Pulmonary artery endothelial cell (primary cell): ENCODE measurements around the gene PIGC. TPM values are rescaled to one million over a fixed set of nuclear protein-coding genes. Genes with fewer than 3 reads are reported as not detected.

ENCODE experiments used
- DNase-seq: peaks from one replicate; pipeline ENCODE4 v3.0.0-alpha.2; 2011; ENCODE audit warnings: low read depth, low spot score
- total RNA-seq: library from RNA; depleted of rRNA; stranded (reverse); fragments of >200 nt; gene quantifications from 2 replicates; pipeline ENCODE4 v1.2.3, GENCODE V29; 2014

The PIGC gene
- 14.7 and 19.7 TPM in 2 replicates for total RNA-seq

DNA sequence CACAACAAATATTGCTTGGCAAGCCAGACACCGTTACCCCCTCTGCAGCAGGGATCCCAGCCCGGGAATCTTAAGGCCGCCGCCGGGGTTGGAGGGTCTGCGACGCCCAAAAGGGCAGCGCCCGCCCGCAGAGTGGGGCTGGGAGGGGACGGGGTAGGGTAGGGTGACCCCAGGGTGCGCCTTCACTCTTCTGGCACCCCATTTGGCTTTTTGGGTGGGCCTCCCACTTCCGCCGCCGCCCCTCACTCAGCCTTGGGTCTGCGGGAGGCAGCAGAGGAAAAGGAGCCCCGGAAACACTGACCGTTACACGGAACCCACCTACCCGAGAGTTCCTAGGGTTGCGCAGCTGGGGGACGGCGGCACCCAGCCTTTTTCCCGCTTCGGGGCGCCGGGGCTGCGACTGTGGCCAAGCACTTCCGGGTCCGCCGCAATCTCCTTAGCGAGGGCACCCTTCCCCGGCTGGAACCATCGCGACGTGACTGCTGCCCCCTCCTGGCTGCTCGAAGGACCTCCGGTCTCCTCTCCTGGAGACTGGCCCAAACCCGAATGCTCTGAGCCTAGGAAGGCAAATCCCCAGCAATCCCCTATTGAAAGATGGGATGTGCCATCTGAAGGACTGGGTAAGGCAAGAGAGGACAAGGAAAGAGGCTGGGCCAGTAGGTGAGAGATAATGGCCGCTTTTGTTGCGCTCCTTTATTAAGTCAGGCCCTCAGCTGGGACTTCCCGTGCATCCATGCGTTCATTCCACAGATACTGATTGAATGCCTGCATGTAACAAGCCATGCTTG lies at the start of gene PIGC:
PIGC (minus strand) TSS at position 404 of the 788 bp plus-strand sequence. CDS start 1,447 bp downstream, outside the sequence.
- peak; percentile 49 for DNase-seq

DNA sequence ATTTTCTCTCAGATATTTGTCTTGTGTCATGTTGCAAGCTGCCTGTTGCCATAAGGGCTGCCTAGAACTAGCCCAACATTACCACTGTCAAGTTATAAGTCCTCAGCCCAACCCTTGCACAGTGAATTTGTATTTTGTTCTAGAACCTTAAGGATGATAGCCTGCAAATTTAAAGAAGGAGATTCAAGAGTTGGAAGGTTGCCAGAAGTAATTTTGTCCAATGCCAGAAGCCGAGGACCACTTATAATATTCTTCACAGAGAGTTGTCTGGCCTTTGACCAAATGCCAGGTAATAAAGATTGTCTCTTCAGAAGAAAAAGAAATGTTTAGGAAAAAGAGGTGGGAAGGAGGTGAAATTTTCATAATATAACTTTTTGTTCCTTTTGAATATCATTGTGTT lies 48.6 kb upstream of the PIGC start:
- DNase-seq = no peak

DNA sequence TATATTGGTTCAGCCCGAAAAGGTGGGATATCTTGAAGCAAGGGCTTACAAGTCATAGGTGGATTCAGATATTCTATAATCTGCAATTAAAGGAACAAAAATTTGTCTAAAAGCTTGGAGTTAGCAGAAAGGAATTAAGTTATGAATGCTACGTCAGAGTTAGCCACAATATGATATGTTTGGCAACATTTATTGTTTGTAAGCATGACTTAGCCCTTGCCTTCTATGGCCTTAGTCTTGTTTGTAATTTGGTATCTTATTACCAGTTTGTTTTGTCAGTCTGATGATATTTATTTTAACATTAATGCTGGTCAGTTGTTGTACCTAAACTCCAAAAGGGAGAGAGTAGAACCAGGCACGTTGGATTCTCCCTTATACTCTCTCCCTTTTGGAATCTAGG lies 46.0 kb upstream of the PIGC start:
- DNase-seq = no peak

DNA sequence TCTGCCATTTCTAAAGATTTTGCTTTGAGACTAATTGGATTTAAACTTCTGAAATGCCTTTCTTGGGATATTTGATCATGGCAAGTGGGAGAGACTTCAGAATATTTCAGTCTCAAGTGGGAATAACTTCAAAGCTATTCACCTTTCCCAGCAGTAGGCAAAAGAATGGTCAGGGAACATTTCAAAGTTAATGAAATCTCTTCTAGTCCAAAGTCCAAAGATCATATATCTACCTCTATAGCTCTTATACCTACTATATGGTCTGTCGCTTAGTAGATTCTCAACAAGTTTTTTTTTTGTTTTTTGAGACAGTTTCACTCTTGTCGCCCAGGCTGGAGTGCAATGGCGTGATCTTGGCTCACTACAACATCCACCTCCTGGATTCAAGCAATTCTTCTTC lies 44.5 kb upstream of the PIGC start:
- no peak for DNase-seq

DNA sequence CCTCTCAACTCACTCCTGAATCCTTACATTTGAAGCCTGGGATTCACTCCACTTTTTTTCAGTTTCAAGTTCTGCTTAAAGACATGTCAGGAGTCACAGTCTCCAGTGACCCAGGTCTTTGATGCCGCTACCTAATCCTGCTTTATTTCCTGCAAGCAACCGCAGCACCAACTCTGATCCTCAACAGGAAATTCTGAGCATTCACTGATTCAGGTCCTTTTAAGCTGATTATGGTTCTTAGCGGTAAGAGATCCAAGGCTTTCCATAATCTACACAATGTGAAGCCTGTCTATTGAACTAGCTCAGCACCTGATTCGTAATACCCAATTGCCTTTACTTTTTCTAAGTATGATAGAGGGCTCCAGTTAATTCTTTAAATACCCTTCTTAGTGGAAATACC lies 43.7 kb upstream of the PIGC start:
- DNase-seq = no peak

DNA sequence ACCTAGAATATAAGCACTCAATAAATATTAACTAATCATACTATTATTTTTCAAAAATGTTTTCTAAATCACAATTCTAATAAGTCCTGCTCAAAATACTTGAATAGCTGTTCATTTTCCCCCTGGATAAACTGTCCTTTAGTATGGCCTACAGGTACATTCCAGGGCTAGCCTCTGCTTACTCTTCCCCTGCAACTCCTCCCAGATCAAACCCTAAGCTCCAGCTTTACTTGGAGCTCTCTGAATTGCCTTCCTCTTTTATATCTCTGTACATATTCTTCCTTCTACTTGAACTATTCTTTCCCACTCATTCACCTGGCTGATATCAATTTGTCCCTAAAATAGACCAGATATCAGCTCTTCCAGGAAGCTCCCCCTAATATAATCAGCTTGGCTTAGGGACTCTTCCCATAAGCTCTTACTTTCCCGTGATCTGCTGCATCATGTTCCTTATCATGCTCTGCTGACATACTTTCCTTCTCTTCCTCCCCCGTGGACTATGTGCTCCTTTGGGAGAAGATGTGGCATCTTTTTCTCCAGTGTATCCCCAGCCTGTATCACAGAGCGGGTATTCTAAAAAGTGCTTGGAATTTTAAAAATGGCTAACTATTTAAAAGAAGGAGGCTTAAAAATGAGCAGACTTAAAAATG lies 43.1 kb upstream of the PIGC start:
- no peak for DNase-seq

DNA sequence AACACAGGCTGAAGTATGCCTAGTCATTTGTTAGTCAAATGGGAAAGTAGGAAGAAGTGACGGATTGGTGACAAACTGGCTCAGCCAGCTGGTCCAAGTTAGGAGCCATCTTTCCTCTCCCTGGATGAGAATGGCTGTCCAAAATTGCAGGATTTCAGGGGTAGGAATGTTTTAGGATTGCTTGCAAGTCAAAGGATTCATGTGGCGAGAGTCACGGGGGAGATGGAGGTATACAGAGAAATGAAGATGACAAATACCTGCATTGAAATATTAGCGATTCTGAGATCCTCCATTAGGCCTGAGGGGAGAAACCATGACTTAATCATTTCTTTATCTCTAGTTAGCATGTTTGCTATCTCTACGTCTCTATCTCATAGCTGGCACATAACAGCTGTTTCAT lies 41.8 kb upstream of the PIGC start:
- DNase-seq = no peak

DNA sequence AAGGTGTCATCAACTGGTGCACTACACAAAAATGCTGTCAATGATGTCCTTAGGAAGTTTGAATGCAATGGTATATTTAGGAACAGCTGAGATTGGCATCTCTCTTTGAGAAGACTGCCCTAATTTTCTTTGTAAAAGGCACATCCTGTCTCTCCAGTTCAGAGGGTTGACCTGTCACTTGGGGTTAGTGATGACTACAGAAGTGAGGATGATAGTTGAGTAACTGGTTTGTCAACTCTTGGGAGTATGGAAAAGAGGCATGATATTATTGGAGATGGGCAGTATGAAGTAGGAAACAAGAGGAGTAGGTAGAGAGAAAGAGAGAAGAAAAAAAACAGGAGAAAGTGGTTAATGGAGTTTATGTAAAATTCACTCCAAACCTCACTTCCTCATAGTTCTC lies 40.4 kb upstream of the PIGC start:
- no peak for DNase-seq

DNA sequence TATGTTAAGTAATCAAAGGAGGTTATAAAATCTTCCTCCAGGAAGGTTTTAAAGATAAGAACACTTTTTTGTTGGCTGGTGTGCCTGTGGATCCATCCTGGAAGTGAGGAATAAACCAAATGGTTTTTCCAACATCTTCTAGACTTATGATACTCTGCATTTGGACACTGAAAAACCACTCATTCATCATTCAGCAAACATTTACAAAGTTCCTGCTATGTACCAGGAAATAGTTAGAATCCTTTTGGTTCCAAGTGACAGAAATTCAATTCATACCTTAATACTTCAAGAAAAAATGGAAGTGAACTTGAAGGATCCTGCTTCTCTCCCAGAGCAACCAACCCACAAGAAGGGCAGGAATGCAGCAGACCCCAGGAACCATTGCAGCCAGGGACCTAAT lies 39.6 kb upstream of the PIGC start:
- no peak for DNase-seq

DNA sequence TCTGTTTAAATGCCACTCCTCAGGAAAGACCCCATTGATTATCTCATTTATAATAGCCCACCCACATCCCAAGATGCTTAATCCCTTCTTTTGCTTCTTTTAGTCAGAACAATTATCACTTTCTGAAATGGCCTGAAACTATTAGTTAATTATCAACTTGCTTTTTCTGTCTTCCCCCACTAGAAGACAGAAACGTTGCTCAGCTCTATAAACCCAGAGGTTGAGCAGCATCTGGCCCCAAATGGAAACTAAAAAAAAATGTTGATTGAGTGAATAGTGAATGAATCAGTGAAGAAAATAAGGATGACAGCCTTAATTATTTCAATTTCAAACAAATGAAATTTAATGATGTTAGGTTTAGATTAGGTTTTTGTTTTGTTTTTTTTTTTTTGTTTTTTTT lies 38.2 kb upstream of the PIGC start:
- no peak for DNase-seq

DNA sequence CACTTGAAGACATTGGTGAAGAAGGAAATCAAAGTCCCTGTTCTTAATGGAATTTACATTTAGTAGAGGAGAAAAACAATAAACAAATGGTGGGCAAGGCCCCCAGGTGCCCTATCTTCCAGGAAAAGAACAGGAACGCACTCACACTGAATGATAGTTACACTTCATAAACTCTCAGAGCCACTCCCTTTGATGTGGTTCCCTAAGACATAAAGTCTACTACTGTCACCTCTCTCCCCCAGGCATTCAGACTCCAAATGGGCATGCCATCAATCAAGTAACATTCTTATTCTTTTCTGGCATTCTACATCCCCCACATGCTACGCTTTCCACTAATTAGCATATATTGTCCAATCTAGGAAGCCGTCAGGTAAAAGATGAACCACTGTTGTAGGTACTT lies 36.6 kb upstream of the PIGC start:
- no peak for DNase-seq

DNA sequence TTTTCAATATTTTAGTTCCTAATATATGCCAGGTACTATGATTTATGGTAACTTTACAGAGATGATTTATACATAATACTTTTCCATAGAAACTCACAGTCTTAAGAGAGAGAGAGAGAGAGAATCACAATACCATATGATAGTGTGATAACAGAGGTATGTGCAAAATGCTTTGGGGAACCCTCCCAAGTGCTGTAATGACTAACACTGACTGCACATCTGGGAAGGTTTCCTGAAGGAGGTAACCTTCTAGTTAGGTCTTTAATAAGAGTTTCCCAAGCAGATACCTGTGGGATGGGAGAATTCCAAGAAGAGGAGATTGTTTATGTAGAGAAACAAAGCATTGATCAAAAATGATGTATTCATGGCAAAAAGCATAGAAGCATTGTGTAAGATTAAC lies 34.6 kb upstream of the PIGC start:
- DNase-seq = no peak

DNA sequence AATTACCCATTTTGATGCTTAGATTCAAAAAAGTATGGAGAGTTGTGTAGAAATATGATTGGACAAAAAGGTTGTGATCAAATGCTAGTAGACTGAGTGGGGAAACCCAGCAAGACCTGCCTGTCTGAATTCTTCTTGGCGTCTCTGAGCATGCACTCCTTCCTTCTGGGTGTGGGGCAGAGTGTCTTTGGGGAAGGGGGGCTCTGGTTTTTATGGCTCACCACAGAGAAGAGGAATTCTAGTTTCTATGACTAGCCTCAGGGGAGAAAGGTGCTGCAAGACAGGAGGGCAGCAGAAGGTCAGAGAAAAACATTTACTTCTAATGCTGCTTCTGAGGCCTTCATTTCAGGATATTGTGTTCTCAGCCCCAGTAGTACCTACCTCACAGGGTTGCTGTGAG lies 33.9 kb upstream of the PIGC start:
- DNase-seq = no peak

DNA sequence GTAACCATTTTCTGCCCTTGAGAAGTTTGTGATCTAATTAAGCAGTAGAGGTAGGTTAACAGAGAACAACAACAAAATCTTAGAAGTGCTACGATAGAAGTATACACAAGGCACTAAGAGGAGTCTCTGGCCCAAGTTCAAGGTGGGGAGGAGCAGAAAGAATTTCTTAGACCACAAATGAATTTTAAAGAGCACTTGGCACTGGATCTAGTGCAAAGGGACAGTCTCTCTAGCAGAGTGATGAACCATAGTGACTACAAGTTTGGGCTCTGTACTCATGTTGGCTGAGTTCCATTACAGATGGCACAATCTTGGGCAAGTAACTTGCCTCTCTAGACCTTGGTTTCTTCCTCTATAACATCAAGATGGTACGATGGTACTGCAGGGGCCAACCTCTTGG lies 33.3 kb upstream of the PIGC start:
- DNase-seq = no peak

DNA sequence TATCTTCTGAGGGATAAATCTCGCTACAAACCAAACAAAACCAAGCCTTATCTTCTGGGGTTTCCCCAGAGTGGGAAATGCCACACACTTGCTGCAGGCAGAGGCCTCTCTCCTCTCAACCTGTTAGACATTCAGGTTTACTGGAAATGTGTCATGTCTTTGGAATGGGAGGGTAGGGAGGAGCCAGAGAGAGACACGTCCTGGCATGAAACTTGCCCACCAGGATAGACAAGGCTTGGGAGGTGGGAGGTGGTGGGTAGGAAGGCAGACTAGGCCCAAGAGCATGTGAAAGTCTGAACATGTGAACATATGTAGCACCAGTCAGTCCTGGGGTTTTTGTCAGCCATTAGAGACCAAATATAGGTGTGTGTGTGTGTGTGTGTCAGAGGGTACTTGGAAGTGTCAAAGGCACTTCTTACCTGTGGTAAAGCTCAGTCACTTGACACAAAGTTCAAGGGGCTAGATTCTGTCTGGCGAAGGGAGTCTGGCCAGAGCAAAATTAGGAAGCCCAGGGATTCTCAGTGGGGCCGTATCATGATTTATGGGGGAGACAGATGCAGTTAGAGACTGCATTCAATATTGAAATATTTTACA lies 32.4 kb upstream of the PIGC start:
- DNase-seq = no peak

DNA sequence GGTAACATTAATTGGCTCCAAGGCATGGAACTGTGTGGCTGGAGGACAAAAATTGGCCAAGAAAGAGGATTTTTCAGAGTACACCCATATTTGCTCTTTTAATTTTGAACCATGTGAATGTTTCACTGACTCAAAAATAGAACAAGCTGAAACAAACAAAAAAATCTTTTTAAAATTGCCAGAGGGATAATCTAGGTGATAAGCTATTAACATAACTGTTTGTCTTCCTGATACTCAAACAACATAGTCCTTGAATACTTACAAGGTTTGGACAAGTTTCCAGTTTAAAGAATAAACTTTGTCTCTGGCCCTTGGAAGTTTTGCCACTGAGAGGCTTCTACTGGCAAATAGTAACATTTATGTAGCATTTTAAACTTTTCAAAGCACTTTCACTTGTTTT lies 30.0 kb upstream of the PIGC start:
- no peak for DNase-seq

DNA sequence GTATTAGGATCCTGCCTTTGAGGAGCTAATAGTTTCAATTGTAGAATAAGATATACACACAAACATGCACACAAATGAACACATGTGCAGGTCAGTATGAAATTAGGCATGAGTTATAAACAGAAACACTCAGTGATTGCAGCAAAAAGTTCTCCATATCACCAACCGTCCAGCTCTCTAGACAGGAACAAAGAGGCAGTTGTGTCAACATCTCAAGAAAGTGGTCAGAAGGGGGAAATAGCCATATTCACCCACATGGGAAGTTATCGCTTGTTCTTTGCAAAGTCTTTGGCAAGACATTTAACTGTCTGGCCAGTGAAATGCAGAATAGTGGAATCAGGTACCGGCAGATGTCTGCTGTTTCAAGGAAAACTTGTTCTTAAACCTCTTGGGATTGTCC lies 29.4 kb upstream of the PIGC start:
- no peak for DNase-seq

DNA sequence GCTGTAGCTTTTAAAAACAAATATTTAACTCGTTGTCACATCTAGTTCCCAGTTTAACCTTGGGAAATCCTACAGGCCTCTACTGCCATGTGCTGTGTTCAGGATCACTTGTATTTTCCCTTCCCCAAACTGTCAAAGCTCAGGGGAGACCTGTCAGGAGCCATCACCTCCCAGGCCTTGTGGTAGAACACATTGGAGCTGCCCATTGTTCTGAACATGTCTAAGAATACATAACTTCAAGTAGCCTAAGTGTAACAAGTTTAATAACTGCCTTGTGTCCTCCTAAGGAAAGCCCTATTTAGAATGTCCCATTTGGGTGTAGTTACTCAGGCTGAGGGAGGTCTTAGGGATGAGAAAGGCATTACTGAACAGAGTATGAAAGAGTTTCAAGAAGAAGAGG lies 28.6 kb upstream of the PIGC start:
- DNase-seq = no peak

DNA sequence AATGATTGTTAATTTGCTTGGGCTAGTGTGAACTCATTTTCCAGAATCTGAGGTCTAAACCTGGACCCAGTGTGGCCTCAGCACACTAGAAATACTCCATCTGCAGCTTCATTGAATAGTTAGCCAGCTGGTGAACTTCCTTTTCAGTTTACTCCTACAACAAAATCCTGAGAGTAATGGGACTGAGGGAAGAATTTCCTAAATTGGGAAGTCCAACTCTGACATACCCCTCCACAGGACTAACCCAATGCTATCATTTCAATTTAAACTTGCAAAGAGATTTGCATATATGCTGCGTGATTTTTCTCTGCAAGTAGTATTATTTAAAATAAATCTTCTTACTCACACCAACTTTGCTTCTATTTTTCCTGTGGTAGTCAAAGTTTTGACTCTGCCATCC lies 27.8 kb upstream of the PIGC start:
- no peak for DNase-seq

DNA sequence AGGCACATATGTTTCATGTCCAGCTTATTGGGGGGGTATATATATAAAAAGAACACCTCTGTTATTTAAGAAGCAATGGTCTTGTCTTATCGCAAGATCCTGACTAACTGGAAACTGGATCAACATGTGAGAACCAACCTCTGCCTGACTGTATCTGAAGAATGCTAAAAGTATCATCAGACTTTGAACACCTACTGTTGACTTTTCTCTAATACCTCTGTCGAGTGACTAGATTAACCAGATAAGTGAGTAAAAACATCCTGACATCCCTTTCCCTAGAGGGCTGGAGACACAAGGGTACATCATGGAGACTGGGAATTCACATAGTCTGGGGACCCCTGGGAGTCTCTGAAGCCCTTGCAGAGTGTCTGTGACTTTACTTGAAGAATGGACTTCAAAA lies 26.3 kb upstream of the PIGC start:
- DNase-seq = no peak

DNA sequence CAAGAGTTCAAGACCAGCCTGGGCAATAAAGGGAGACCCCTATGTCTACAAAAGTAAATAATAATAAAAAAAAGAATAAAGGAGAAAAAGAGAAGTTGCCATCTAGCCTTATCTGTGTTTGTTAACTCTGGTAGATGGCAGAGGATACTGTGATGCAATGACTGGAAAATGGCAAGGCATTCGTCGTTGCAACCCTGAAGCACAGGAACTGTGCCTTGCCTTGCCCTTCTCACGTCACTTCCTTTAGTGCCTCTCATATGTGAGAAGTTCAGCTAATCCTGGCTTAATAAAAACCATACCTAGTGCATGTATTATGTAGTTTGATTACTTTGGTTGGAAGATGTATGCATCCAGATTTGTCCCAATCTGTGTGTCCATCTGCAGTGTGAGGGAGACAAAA lies 25.8 kb upstream of the PIGC start:
- DNase-seq = no peak

DNA sequence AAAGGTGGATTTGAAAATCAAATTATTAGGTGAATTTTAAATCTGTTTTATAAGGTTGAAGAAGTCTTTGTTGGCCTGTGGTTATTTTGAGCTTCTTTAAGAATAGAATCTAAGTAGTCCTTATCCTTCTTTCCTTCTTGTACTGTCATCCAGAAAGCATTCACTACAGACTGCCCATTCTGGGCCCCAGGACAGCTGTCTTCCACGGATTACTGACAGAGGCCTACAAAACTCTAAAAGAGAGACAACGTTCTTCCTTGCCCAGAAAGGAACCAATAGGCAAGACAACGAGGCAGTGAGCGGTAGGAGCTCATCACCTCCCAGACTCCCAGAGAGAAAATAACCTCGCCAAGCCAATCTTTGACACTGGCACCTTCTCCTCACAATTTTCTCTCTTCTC lies 24.4 kb upstream of the PIGC start:
- no peak for DNase-seq

DNA sequence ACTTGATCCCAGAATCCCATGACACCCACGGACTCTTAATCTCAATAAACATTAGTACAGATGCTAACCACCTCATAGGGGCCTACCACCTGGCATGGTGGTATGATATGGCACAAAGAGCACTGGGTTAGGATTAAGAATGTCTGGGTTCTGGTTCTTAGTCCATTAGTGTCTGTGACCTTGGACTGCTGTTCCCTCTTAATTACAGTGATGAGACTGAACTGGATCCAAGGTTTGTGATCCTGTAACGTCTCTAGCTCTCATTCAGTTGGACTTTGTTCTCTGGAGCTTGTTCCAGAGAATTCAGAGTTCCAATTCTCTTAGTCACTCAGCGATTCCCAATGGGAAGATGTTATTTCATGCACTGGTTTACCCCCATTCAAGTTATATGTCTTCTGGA lies 23.6 kb upstream of the PIGC start:
- no peak for DNase-seq
